G401 (cell line): ENCODE results near the gene UBE2G2. TPM values are rescaled to one million over a fixed set of nuclear protein-coding genes. Genes with fewer than 3 reads are reported as not detected.

ENCODE experiments used
- DNase-seq: peaks from one replicate; pipeline ENCODE4 v3.0.0-alpha.2; 2015; ENCODE audit warnings: low spot score
- in situ Hi-C: cut with HindIII; loops from 2 replicates; pipeline ENCODE4 v1.10.0; 2016; ENCODE audit warnings: low sequenced_read_pairs, mixed read lengths
- total RNA-seq: library from RNA; depleted of rRNA; stranded (reverse); fragments of >200 nt; shearing (Covaris generic); gene quantifications from 2 replicates; pipeline ENCODE4 v1.2.3, GENCODE V29; 2014

UBE2G2 gene
- total RNA-seq, 1 experiment from 2014 or later, result 55.2 TPM

GRCh38 chr21:44758781-44759627, 42.6 kb downstream of the UBE2G2 start:
- DNase-seq, result no peak
- in situ Hi-C loops, result no loop called here

GRCh38 chr21:44758141-44758561, 43.5 kb downstream of the UBE2G2 start:
- in situ Hi-C loops, result no loop called here
- no peak for DNase-seq

GRCh38 chr21:44757731-44758130, 43.9 kb downstream of the UBE2G2 start:
- in situ Hi-C loops, result no loop called here
- DNase-seq, result no peak

GRCh38 chr21:44756423-44757185, 45.0 kb downstream of the UBE2G2 start:
- DNase-seq, result no peak
- in situ Hi-C loops, result no loop called here

- DNase-seq, result no peak
Observed at GRCh38 chr21:44755227-44755626, 46.4 kb downstream of the UBE2G2 start.

GRCh38 chr21:44753357-44753756, 48.3 kb downstream of the UBE2G2 start:
- in situ Hi-C loops, result no loop called here
- DNase-seq, result no peak

More at GRCh38 chr21:44755227-44755626, 46.4 kb downstream of the UBE2G2 start:
- in situ Hi-C loops, result no loop called here

GRCh38 chr21:44752671-44753235, 48.9 kb downstream of the UBE2G2 start:
- in situ Hi-C loops, result no loop called here
- no peak for DNase-seq

- in situ Hi-C loops, result no loop called here
- DNase-seq, result no peak
Observed at GRCh38 chr21:44751799-44752636, 49.6 kb downstream of the UBE2G2 start.

GRCh38 chr21:44751186-44751798, 50.3 kb downstream of the UBE2G2 start:
- in situ Hi-C loops, result no loop called here
- no peak for DNase-seq

- DNase-seq, result no peak
- in situ Hi-C loops, result no loop called here
Observed at GRCh38 chr21:44750675-44751025, 51.0 kb downstream of the UBE2G2 start.

GRCh38 chr21:44749759-44750674, 51.6 kb downstream of the UBE2G2 start:
- no peak for DNase-seq
- in situ Hi-C loops, result no loop called here

GRCh38 chr21:44749116-44749758, 52.4 kb downstream of the UBE2G2 start:
- in situ Hi-C loops, result no loop called here
- DNase-seq, result no peak

- in situ Hi-C loops, result no loop called here
- DNase-seq, result no peak
Observed at GRCh38 chr21:44748621-44749020, 53.0 kb downstream of the UBE2G2 start.

GRCh38 chr21:44742418-44743153, 59.0 kb downstream of the UBE2G2 start:
- in situ Hi-C loops, result no loop called here
- DNase-seq, result no peak

- in situ Hi-C loops, result no loop called here
- DNase-seq, result no peak
Observed at GRCh38 chr21:44741921-44742320, 59.7 kb downstream of the UBE2G2 start.

GRCh38 chr21:44740742-44741141, 60.9 kb downstream of the UBE2G2 start:
- no peak for DNase-seq
- in situ Hi-C loops, result no loop called here

- no peak for DNase-seq
- in situ Hi-C loops, result no loop called here
Observed at GRCh38 chr21:44739316-44739715, 62.3 kb downstream of the UBE2G2 start.
